GM18505 (cell line): ENCODE results near the gene KCNK7.

Experiments
- ATAC-seq: cut with Tn5 transposase; IDR thresholded peaks from one replicate; pipeline ENCODE4 v1.9.1; 2021; ENCODE audit not compliant: unreplicated experiment
- POLR2A ChIP-seq: IDR thresholded peaks from 4 replicates; pipeline ENCODE4 v1.6.1; 2011; ENCODE audit warnings: borderline replicate concordance; ENCODE audit not compliant: insufficient read depth, insufficient read length; ENCODE audit errors: extremely low read depth

The KCNK7 gene

DNA sequence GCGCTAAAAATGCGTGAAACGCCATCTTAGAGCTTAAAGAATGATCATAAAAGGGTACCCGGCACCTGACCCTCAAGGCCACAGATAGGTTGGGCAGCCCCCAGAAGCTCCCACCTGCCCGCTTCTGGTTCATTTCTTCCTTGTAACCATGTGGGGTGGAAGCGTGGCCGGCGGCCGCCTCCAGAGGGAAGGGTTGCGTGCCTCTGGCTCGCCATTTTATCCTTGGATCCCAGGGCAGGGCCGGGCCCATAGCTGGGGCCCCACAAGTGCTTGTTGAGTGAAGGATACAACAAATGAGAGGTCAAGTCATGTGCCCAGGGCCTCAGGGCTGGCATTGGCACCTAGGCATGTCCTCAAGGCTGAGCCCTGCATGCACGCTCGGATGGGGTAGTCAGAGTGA is 25.9 kb upstream of the KCNK7 start:
- no peak for TF ChIP-seq POLR2A
- no peak for ATAC-seq

DNA sequence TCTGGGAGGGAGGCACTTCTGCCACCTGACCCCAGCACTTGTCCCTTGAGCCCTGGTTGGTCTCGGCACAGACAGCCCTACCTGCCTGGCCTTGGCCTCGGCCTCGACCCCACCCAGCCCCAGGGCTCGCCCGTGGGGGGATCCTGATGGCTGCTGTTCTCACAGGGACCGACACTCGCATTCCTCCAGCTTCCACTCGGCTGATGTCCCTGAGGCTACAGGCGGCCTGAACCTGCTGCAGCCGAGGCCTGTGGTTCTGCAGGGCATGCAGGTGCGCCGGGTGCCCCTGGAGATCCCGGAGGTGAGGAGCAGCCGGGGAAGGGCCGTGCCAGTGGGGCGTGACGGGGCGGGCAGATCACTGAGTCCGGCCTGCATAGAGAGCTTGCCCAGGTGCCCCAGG is 25.1 kb upstream of the KCNK7 start:
- no peak for ATAC-seq
- TF ChIP-seq POLR2A: no peak

DNA sequence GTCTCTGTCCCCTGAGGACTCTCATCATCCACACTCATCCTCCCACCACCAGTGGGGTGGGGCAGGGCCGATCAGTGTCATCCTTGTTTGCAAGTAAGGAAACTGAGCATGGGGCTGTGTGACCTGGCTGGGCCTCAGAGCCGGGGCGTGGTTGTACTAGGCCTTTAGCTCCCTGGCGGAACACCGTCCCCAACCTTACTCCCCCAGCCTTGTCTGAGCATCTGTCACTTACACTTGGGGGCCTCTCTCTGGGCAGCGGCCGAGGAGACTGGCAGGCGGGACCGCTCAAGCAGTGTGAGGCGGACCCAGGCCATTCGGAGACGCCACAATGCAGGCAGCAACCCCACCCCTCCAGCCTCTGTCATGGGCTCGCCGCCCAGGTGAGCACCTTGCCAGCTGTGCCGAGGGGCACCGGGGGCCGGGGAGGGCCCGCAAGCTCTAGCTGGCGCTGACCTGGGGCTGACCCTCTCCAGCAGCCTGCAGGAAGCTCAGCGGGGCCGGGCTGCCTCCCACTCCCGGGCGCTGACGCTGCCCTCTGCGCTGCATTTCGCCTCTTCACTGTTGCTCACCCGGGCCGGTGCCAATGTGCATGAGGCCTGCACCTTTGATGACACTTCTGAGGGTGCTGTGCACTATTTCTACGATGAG is 23.8 kb upstream of the KCNK7 start:
- ATAC-seq: no peak
- no peak for TF ChIP-seq POLR2A

DNA sequence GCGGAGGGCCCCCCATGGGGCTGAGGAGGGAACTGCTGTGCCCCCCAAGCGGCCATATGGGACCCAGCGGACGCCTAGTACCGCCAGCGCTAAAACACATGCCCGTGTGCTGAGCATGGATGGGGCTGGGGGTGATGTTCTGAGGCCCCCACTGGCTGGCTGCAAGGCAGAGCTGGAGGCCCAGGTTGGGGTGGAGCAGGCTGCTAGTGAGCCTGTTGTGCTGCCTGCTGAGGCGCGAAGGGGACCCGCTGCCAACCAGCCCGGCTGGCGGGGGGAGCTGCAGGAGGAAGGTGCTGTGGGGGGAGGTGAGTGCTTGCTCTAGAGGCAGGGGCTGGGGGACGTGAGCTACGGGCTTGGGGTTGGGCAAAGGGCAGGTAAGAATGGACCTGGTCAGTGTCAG is 23.2 kb upstream of the KCNK7 start:
- no peak for ATAC-seq
- no peak for TF ChIP-seq POLR2A

DNA sequence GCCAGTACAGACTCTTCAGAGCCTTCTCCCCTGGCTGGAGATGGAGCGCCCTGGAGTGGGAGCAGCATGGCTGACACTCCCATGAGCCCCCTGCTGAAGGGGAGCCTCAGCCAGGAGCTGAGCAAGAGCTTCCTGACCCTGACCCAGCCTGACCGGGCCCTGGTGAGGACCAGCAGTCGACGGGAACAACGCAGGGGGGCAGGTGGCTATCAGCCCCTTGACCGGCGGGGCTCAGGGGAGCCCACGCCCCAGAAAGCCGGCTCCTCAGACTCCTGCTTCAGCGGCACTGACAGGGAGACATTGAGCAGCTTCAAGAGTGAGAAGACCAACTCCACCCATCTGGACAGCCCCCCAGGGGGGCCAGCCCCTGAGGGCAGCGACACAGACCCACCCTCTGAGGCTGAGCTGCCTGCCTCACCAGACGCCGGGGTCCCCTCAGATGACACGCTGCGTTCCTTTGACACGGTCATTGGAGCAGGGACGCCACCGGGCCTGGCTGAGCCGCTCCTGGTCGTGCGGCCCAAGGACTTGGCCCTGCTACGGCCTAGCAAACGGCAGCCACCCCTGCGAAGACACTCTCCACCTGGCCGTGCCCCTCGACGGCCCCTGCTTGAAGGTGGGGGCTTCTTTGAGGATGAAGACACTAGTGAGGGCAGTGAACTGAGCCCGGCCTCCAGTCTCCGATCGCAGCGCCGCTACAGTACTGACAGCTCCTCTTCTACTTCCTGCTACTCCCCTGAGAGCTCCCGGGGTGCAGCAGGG is 22.6 kb upstream of the KCNK7 start:
- ATAC-seq: no peak
- TF ChIP-seq POLR2A: no peak

DNA sequence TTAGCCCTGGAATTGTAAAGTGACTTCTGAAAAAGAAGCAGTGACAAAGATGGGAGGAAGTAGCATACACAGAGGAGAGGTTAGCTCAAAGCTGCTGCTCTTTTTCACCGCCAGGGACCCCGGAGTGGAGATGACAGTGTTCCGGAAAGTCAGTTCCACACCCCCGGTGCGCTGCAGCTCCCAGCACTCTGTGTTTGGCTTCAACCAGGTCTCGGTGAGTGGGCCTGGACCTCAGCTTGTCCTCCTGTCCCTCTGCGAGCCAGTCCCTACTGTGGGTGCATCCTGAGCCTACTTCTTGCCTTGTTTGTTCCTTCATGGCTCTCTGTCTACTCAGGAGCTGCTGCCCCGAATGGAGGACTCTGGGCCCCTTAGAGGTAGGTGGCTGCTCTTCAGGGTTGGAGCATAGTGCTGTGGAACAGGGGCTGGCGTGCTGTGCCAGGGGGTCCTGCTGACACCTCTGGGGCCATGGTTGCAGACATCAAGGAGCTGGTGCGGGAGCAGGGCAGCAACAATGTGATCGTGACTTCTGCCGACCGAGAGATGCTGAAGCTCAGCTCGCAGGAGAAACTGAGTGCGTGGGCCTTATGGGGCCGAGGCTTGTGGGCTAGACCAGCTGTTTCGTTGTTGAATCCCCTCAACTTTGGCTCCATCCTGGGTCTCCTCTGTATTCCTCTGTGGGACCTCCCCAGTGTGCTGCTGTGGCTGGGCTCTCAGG is 21.7 kb upstream of the KCNK7 start:
- TF ChIP-seq POLR2A: no peak
- ATAC-seq: no peak

DNA sequence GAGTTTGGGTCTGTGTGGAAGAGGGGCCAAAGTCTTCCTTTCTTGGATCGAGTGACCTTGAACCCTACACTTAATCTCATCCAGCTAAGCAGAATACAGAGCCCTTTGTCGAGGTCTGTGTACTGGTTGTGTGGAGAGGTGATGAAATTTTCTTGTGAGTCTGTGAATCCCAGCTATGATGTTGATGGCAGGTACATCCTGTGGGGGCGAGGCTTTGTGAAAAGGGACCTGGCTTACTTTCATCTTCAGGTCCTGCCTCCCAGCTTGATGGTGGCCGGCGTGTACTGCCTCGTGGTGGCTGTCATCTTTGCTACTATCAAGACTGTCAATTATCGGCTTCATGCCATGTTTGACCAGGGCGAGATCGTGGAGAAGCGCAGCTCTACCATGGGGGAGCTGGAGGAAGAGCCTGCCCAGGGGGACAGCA is 21.0 kb upstream of the KCNK7 start:
- TF ChIP-seq POLR2A: no peak
- ATAC-seq: no peak

DNA sequence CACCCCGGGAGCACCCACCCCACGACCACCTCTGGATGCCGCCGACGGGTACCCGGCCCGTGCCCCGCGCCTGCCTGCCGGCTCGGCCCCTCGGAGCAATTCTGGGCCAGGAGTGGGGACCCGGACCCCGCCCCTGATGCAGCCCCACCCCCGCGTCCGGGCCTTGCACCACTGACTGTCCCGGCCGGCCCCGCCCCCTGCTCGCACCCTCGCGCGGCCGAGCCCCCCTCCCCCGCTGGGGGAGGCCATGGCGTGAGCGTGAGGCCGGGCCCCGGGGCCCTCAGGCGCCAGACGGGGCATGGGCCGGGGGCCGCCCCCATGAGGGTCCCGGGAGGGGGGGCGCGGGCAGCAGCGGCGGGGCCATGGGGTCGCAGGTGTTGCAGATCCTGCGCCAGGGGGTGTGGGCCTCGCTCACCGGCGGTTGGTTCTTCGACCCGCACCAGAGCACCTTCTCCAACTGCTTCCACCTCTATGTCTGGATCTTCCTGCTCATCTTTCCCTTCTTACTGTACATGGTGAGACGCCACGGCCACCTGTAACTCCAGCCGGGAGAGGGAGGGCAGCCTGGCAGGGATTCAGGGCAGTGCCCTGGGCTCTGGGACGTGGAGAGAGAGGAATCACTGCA is 20.5 kb upstream of the KCNK7 start:
- ATAC-seq: no peak
- no peak for TF ChIP-seq POLR2A

DNA sequence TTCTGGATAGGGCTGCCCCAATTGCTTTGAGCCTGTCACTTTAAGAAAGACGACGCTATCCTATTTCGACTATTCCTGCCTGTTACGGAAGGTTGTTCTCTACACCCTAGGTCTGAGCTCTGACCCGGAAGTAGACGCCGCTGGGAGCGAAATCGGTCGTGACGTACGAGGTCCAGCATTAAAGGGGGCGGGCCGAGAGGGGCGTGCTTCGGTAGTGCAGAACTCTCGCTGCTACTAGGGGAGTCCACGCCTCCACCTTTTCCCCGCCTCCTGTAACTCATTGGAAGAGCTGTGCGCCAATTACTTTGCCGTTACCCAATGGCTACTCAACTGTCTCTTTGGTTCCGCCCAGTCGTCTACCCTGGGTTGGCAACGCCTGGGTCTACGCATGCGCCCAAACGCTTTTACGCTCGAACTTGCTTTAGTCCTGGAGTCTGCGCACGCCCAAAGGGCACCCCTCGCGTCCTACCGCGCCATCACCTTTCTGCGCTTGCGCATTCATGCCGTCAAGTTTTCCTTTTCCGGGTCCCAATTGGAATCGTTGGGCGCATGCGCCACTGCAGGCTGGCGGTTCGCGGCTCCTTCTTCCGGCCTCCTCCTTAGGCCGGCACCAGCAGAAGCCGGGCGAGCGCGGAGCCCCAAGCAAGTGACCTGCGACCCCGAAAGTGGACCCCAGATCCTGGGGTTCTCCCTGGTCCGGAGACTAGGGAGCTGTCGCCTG is 19.8 kb upstream of the KCNK7 start, which contains the start of gene PCNX3:
Gene PCNX3 (plus strand): TSS at position 548 of the 721 bp plus-strand sequence. CDS start 536 bp downstream, outside the sequence.
- peak; percentile 71 for ATAC-seq
- TF ChIP-seq POLR2A: peak; percentile 70

DNA sequence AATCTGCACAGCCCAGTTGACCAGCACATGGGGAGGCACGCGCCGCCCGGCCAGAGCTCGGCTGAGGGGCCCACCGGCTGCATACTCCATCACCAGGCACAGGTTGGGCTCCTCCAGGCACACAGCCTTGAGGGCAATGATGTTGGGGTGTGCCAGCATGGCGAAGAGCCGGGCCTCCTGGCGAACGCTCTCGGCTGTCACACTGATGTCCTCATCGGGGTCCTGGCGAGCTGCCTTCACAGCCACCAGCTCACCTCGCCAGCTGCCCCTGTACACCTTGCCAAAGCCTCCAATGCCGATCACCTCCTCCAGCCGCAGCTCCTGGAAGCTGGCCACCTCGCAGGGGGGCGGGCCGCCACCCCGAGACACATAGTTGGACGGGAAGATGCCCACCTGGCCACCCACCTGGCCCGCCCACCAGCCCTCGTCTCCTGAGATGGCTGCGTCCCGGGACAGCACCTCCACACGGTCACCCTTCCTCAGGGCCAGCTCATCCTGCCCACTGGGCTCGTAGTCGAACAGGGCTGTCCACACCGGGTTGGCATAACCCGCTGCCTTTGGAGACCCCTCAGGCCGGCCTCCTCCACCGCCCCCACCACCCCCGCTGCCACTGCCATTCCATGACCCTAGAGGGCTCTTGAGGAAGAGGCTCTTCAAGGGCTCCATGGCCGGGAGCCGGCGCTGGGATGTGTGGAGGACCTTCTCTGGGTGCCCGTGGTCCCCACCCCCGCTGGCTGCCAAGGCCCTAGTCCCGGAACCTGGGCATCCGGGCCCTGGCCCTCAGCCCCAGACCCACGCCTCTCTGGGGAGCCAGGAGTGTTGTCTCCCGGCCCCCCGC is 17.7 kb upstream of the KCNK7 start:
- peak; percentile 35 for TF ChIP-seq POLR2A
- no peak for ATAC-seq

DNA sequence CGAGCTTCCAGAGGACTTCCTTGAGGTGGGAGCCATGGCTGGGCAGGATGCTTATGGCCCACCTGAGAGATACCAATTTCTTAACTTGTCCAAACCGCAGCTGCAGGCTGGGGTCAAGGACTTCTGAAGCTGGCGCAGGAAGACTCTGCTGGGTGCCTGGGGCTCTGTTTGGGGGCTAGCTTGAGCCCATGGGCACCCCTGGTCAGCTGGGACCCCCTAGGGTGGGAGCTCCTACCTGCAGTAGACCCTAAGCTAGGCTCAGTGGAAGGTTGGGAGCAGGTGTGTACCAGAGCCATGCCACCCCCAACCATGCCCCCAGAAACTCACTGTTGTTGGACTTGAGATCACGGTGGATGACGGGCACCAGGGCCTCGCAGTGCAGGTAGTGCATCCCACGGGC is 17.1 kb upstream of the KCNK7 start:
- no peak for TF ChIP-seq POLR2A
- ATAC-seq: no peak
